HepG2 (cell line): ENCODE measurements around the gene FNDC3B. TPM values are rescaled to one million over a fixed set of nuclear protein-coding genes. Genes with fewer than 3 reads are reported as not detected.

Experiments used
- ATAC-seq: fragments of 200-7000 bp; cut with Tn5 transposase; 3 replicates; pipeline ENCODE4 v1.9.1; 2020; ENCODE audit warnings: mild to moderate bottlenecking, moderate library complexity
- BruUV-seq: library from RNA; stranded (reverse); fragments of 400-500 nt; replicated peaks from 2 replicates; lab custom pipeline; 2021; lab: Mats Ljungman, UMichigan
- CTCF ChIA-PET: fragments of 300-600 bp; formaldehyde crosslinking; extraction: SDS; loops from one replicate; lab custom pipeline; 2021; ENCODE audit warnings: low total read pairs, inconsistent platforms, low intra/inter-chr PET ratio; lab: Yijun Ruan, JAX
- POLR2A ChIA-PET: fragments of 350-600 bp; sonication (Branson Sonifier 250); formaldehyde crosslinking; loops from one replicate; lab custom pipeline; 2020; ENCODE audit warnings: antibody characterized with exemption, inconsistent platforms; lab: Yijun Ruan, JAX
- DNase-seq: peaks from one replicate; pipeline ENCODE4 v3.0.0-alpha.2; 2015; ENCODE audit warnings: low spot score
- FAIRE-seq: peaks from 3 replicates; lab custom pipeline; 2011; peaks lifted over from hg19 to GRCh38; lab: Jason Lieb, UNC
- H2AFZ ChIP-seq: one replicate; pipeline ENCODE4 v1.6.1; 2011; ENCODE audit warnings: low read length, inconsistent platforms
- H3K27ac ChIP-seq: fragments of 300-600 bp; 3 replicates; pipeline ENCODE4 v1.8.0; 2011; ENCODE audit warnings: mixed run types, mild to moderate bottlenecking, mixed read lengths, low read length, inconsistent platforms; ENCODE audit not compliant: insufficient read depth; ENCODE audit errors: extremely low read length
- H3K27me3 ChIP-seq, 2 experiments: fragments of 200-600 bp in 1 of 2; 2 replicates in 1 of 2; 3 replicates in 1 of 2; pipeline versions ENCODE4 v1.6.0 to v1.8.0; 2011; ENCODE audit warnings: low read length in 2 of 2, mild to moderate bottlenecking in 2 of 2, moderate library complexity in 2 of 2, inconsistent platforms in 1 of 2; ENCODE audit not compliant: insufficient read depth in 2 of 2, control insufficient read depth in 1 of 2
- H3K36me3 ChIP-seq, 2 experiments: fragments of 200-600 bp in 1 of 2; replicated peaks in 1 of 2; 2 replicates in 1 of 2; 3 replicates in 1 of 2; pipeline versions ENCODE4 v1.5.1 to v1.8.0; 2011; ENCODE audit warnings: low read length in 2 of 2, inconsistent platforms in 1 of 2; ENCODE audit not compliant: insufficient read depth in 2 of 2, control insufficient read depth in 1 of 2
- H3K4me1 ChIP-seq: 2 replicates; pipeline ENCODE4 v1.5.1; 2012; ENCODE audit warnings: low read length, inconsistent platforms; ENCODE audit not compliant: insufficient read depth
- H3K4me2 ChIP-seq: 2 replicates; pipeline ENCODE4 v1.6.0; 2011; ENCODE audit warnings: low read depth, low read length, inconsistent platforms
- H3K4me3 ChIP-seq, 3 experiments: fragments of 200-600 bp in 1 of 3; sonication (generic), shearing (Covaris generic) in 1 of 3; replicated peaks in 1 of 3; 2 replicates each; pipeline ENCODE4 v1.5.1; 2011 to 2016; ENCODE audit warnings: low read length in 3 of 3, inconsistent platforms in 2 of 3, low read depth in 2 of 3, mild to moderate bottlenecking in 2 of 3, control low read depth in 1 of 3, mixed read lengths in 1 of 3; ENCODE audit not compliant: insufficient read depth in 1 of 3
- H3K79me2 ChIP-seq: one replicate; pipeline ENCODE4 v1.6.1; 2011; ENCODE audit warnings: low read length, inconsistent platforms; ENCODE audit not compliant: insufficient read depth
- H3K9ac ChIP-seq: 2 replicates; pipeline ENCODE4 v1.6.0; 2011; ENCODE audit warnings: mild to moderate bottlenecking, low read depth, low read length, inconsistent platforms; ENCODE audit not compliant: insufficient read depth
- H3K9me3 ChIP-seq: 2 replicates; pipeline ENCODE4 v1.5.1; 2012; ENCODE audit warnings: mild to moderate bottlenecking, low read length
- H4K20me1 ChIP-seq: 2 replicates; pipeline ENCODE4 v1.6.0; 2011; ENCODE audit warnings: inconsistent platforms, mild to moderate bottlenecking, low read length, moderate library complexity; ENCODE audit not compliant: insufficient read depth
- AGO2 ChIP-seq: fragments of 200-400 bp; formaldehyde crosslinking; optimal IDR thresholded peaks from 2 replicates; pipeline ENCODE3; 2017; ENCODE audit warnings: mild to moderate bottlenecking, low read depth, low read length, moderate library complexity
- FOXA3 ChIP-seq: IDR thresholded peaks from 2 replicates; pipeline ENCODE4 v1.6.1; 2016; ENCODE audit warnings: missing genetic modification reagents, missing compliant biosample characterization
- GATAD2A ChIP-seq: IDR thresholded peaks from 2 replicates; pipeline ENCODE4 v1.6.1; 2016
- HMG20B ChIP-seq: conservative IDR thresholded peaks from 2 replicates; pipeline ENCODE4 v1.6.1; 2016; ENCODE audit warnings: missing genetic modification reagents, missing compliant biosample characterization
- POLR2AphosphoS5 ChIP-seq: IDR thresholded peaks from 2 replicates; pipeline ENCODE4 v1.6.1; 2012; ENCODE audit warnings: low read depth, low read length
- RARG ChIP-seq: sonication (generic); formaldehyde crosslinking; IDR thresholded peaks from 2 replicates; pipeline ENCODE4 v1.4.0; 2020; ENCODE audit warnings: low read depth, mild to moderate bottlenecking, missing genetic modification reagents
- RBM22 ChIP-seq: fragments of 200-400 bp; formaldehyde crosslinking; optimal IDR thresholded peaks from 2 replicates; pipeline ENCODE3; 2017; ENCODE audit warnings: mild to moderate bottlenecking, low read length, moderate library complexity
- REPIN1 ChIP-seq: sonication (generic); formaldehyde crosslinking; IDR thresholded peaks from 2 replicates; pipeline ENCODE4 v1.8.0; 2022; ENCODE audit warnings: missing genetic modification reagents, low read depth, mild to moderate bottlenecking, borderline replicate concordance
- SETDB1 ChIP-seq: sonication (generic); formaldehyde crosslinking; IDR thresholded peaks from 2 replicates; pipeline ENCODE4 v1.5.1; 2020; ENCODE audit warnings: missing genetic modification reagents, mild to moderate bottlenecking, borderline replicate concordance
- ZNF224 ChIP-seq: sonication (generic); formaldehyde crosslinking; IDR thresholded peaks from 2 replicates; pipeline ENCODE4 v1.5.0; 2020; ENCODE audit warnings: mild to moderate bottlenecking, missing genetic modification reagents
- ZSCAN30 ChIP-seq: sonication (generic); formaldehyde crosslinking; IDR thresholded peaks from 2 replicates; pipeline ENCODE4 v1.5.0; 2020; ENCODE audit warnings: mild to moderate bottlenecking, missing genetic modification reagents
- WGBS: methylation state at CpG from one replicate; pipeline ENCODE4 v1.1.6; 2017; ENCODE audit warnings: low lambda C conversion rate; 5-methylcytosine and 5-hydroxymethylcytosine counted together
- in situ Hi-C: cut with HindIII; loops from 2 replicates; pipeline ENCODE4 v1.10.0; 2017; ENCODE audit warnings: low pct_unique_long_range_greater_than_20kb; ENCODE audit not compliant: extremely low pct_ligation_motif_present
- intact Hi-C: fragments of 100-400 bp; cut with micrococcal nuclease; formaldehyde crosslinking; loops from one replicate; pipeline ENCODE4 v1.10.0; 2022; ENCODE audit not compliant: unreplicated experiment
- polyA plus RNA-seq, 8 experiments: library from polyadenylated mRNA; depleted of rRNA in 3 of 8; stranded (reverse) in 7 of 8; unstranded in 1 of 8; fragments of >200 nt; fragmentation: Illumina TruSeq in 4 of 8; extraction: Trizol in 4 of 8; gene quantifications; 2 replicates each; pipeline versions ENCODE4 v1.2.1 to v1.2.3, GENCODE V29; 2011 to 2016; ENCODE audit warnings: low read depth in 4 of 8, missing spikeins in 1 of 8, mixed read lengths in 1 of 8; ENCODE audit not compliant: insufficient read depth in 1 of 8
- total RNA-seq, 5 experiments: library from RNA; depleted of rRNA; stranded (reverse); fragments of >200 nt; fragmentation: Illumina TruSeq; extraction: Trizol; gene quantifications; 2 replicates each; pipeline ENCODE4 v1.2.3, GENCODE V29; 2016; ENCODE audit warnings: low read depth in 1 of 5
- TF ChIP-seq, protein P1 (sequence below): sonication (generic); formaldehyde crosslinking; IDR thresholded peaks from 2 replicates; pipeline ENCODE4 v1.4.0; 2020; ENCODE audit warnings: mild to moderate bottlenecking, missing genetic modification reagents, borderline replicate concordance

Gene FNDC3B
- total and polyA plus RNA-seq, 2 of the 13 experiments (the other 11 are each of a cell fraction or from before 2014, with no cell fraction given) = 74.8 to 103 TPM

DNA sequence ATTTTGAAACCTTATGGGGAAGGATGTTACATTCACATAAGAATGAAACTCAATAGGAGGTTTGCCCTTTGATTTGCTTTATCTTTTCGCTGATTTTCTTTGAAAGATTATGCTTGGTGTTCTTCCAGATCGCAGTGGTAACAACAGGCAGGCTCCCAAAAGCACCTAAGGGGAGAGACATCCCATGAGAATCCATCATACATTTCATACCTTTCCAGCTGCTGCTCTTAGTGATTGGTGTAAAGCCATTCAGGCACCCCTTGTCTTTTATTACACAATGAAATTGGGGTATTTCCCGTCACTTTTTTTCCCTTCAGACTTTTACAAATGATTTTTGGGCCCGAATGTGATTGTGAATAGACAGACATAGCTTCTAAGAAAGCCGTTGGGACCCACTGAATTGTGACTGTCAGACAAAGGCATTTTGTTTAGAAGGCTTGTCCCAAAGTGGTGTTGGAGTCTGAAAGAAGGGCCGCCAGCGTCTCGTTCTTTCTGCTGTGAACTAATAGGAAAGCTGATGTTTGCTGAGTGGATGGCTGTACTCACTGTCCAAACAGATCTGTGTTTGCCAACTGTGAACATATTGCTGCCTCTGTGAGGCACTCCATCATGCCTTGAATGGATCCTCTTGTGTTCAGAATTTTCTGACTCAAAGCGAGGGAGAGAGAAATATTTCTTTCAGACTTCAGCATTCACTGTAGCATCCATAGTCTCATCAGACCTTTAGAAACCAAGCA lies 164.3 kb downstream of the FNDC3B start (continued):
- TF ChIP-seq SETDB1 (CRISPR knock-in tag) = no peak
- peak; percentile 77; the same call in 1 of the 2 replicates for TF ChIP-seq HMG20B (CRISPR knock-in tag)
- no peak for TF ChIP-seq ZSCAN30
- TF ChIP-seq RARG (CRISPR knock-in tag) = no peak
- TF ChIP-seq GATAD2A (CRISPR knock-in tag) = peak; percentile 95
- TF ChIP-seq, protein P1, sequence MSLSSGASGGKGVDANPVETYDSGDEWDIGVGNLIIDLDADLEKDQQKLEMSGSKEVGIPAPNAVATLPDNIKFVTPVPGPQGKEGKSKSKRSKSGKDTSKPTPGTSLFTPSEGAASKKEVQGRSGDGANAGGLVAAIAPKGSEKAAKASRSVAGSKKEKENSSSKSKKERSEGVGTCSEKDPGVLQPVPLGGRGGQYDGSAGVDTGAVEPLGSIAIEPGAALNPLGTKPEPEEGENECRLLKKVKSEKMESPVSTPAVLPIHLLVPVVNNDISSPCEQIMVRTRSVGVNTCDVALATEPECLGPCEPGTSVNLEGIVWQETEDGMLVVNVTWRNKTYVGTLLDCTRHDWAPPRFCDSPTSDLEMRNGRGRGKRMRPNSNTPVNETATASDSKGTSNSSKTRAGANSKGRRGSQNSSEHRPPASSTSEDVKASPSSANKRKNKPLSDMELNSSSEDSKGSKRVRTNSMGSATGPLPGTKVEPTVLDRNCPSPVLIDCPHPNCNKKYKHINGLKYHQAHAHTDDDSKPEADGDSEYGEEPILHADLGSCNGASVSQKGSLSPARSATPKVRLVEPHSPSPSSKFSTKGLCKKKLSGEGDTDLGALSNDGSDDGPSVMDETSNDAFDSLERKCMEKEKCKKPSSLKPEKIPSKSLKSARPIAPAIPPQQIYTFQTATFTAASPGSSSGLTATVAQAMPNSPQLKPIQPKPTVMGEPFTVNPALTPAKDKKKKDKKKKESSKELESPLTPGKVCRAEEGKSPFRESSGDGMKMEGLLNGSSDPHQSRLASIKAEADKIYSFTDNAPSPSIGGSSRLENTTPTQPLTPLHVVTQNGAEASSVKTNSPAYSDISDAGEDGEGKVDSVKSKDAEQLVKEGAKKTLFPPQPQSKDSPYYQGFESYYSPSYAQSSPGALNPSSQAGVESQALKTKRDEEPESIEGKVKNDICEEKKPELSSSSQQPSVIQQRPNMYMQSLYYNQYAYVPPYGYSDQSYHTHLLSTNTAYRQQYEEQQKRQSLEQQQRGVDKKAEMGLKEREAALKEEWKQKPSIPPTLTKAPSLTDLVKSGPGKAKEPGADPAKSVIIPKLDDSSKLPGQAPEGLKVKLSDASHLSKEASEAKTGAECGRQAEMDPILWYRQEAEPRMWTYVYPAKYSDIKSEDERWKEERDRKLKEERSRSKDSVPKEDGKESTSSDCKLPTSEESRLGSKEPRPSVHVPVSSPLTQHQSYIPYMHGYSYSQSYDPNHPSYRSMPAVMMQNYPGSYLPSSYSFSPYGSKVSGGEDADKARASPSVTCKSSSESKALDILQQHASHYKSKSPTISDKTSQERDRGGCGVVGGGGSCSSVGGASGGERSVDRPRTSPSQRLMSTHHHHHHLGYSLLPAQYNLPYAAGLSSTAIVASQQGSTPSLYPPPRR (CRISPR knock-in tag) = peak; percentile 94

DNA sequence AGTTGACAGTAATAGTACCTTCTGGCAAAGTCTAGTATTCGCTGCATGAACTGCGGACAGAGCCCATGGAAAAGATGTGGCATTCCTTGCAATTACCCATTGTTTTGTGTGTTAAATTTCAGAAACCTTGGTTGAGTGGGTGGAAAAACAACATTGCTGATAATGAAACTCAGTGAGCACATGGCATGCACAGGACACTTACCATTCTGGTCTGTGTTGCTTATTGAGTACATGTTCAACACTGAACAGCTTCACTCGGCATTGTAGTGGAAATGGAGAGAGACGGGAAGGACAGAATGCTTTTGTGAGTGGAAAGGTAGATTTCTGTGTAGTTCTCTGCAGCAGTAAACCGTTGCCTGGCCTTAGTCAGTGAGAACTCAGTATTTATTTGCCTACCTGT lies 165.3 kb downstream of the FNDC3B start:
- H4K20me1 ChIP-seq = peaks cover 99% of the 10 kb centered on the region
- 88% methylated on average over 5 of the region's 5 CpGs for WGBS
- peak overlapping the region; percentile 71 for H3K27ac ChIP-seq
- no peaks in the 10 kb centered on the region for H3K9me3 ChIP-seq
- no peak overlapping the region for H2AFZ ChIP-seq
- H3K4me3 ChIP-seq = no peak overlapping the region; a peak in 1 of 6 replicates
- DNase-seq = no peak
- TF ChIP-seq POLR2AphosphoS5 (peak; percentile 27; the same call in 1 of the 2 replicates), ZNF224 (CRISPR knock-in tag) (no peak), AGO2 (peak; percentile 31), REPIN1 (CRISPR knock-in tag) (0 out of 2 replicates have a peak, but pooled peaks have one; percentile 35), RBM22 (peak; percentile 99), FOXA3 (CRISPR knock-in tag) (no peak)
- H3K27me3 ChIP-seq = no peaks in the 10 kb centered on the region
- peaks cover 94% of the 10 kb centered on the region for H3K79me2 ChIP-seq
- ChIA-PET POLR2A (interaction anchor here (1.5 kb wide), 1 partner anchor 77 kb away, joined by 4 read pairs; no protein-coding TSS in a partner anchor), CTCF (no interaction called here)
- intact Hi-C loops (no loop called here), in situ Hi-C loops (no loop called here)
- ATAC-seq = no peak
- H3K4me2 ChIP-seq = peak overlapping the region; percentile 41; the same call in 1 of the 2 replicates
- no peak overlapping the region for H3K9ac ChIP-seq
- H3K4me1 ChIP-seq = peaks cover 74% of the 10 kb centered on the region
- peaks cover 18 to 31% of the 10 kb centered on the region in 2 experiments for H3K36me3 ChIP-seq
- BruUV-seq = no TSS peak
- peak; percentile 23 for FAIRE-seq
